Smooth muscle cell (in vitro differentiated cells): ENCODE data around the gene SIK2. TPM values are rescaled to one million over a fixed set of nuclear protein-coding genes. Genes with fewer than 3 reads are reported as not detected.

Source experiments
- DNase-seq: peaks from one replicate; lab custom pipeline; 2025; ENCODE audit not compliant: unreplicated experiment; lab: John Stamatoyannopoulos, UW
- H2AFZ ChIP-seq: fragments of 200-600 bp; sonication (generic); 2 replicates; pipeline ENCODE4 v1.6.0; 2016; ENCODE audit warnings: antibody characterized with exemption, low read depth, mild to moderate bottlenecking
- H3F3A ChIP-seq: fragments of 200-600 bp; sonication (generic); 2 replicates; pipeline ENCODE4 v1.6.0; 2017; ENCODE audit warnings: antibody characterized with exemption, low read depth
- H3K27ac ChIP-seq: fragments of 200-600 bp; sonication (generic); 2 replicates; pipeline ENCODE4 v1.5.1; 2016; ENCODE audit warnings: low read depth, mild to moderate bottlenecking
- H3K27me3 ChIP-seq: fragments of 200-600 bp; sonication (generic); 2 replicates; pipeline ENCODE4 v1.6.1; 2016; ENCODE audit warnings: low read depth, mild to moderate bottlenecking
- H3K36me3 ChIP-seq: fragments of 200-600 bp; sonication (generic); 2 replicates; pipeline ENCODE4 v1.5.1; 2016; ENCODE audit warnings: low read depth
- H3K4me1 ChIP-seq: fragments of 200-600 bp; sonication (generic); 2 replicates; pipeline ENCODE4 v1.5.1; 2016; ENCODE audit warnings: low read depth
- H3K4me2 ChIP-seq: fragments of 200-600 bp; sonication (generic); 2 replicates; pipeline ENCODE4 v1.6.0; 2016; ENCODE audit warnings: mild to moderate bottlenecking
- H3K4me3 ChIP-seq: fragments of 200-600 bp; sonication (generic); 2 replicates; pipeline ENCODE4 v1.5.1; 2016; ENCODE audit warnings: mild to moderate bottlenecking
- H3K79me2 ChIP-seq: fragments of 200-600 bp; sonication (generic); 2 replicates; pipeline ENCODE4 v1.6.0; 2016; ENCODE audit warnings: low read depth, mild to moderate bottlenecking
- H3K9ac ChIP-seq: fragments of 200-600 bp; sonication (generic); 2 replicates; pipeline ENCODE4 v1.6.0; 2016; ENCODE audit warnings: low read depth
- H3K9me3 ChIP-seq: fragments of 200-600 bp; sonication (generic); replicated peaks from 2 replicates; pipeline ENCODE4 v1.5.1; 2016; ENCODE audit warnings: low read depth
- H4K20me1 ChIP-seq: fragments of 200-600 bp; sonication (generic); 2 replicates; pipeline ENCODE4 v1.6.0; 2016; ENCODE audit warnings: low read depth
- CTCF ChIP-seq: fragments of 200-600 bp; sonication (generic); IDR thresholded peaks from 2 replicates; pipeline ENCODE4 v1.5.1; 2017; ENCODE audit warnings: borderline replicate concordance, mild to moderate bottlenecking, antibody characterized with exemption; ENCODE audit not compliant: insufficient read depth, poor library complexity, severe bottlenecking
- WGBS: methylation state at CpG from one replicate; pipeline ENCODE4 v1.1.7; 2016; ENCODE audit warnings: low lambda C conversion rate; 5-methylcytosine and 5-hydroxymethylcytosine counted together
- polyA plus RNA-seq: library from polyadenylated mRNA; unstranded; fragments of >200 nt; fragmentation: Nextera tagmentation; extraction: Ambion mirVana; gene quantifications from 2 replicates; pipeline ENCODE4 v1.2.1, GENCODE V29; 2016
- total RNA-seq: library from RNA; depleted of rRNA; stranded (reverse); fragments of >200 nt; gene quantifications from 2 replicates; pipeline ENCODE4 v1.2.3, GENCODE V29; 2014

The SIK2 gene
- total and polyA plus RNA-seq, 2 experiments from 2014 or later: 1.9 to 14.1 TPM

- H3K4me2 ChIP-seq: no peak overlapping the region
- TF ChIP-seq CTCF: no peak
- H3K27me3 ChIP-seq: no peaks in the 10 kb centered on the region
- H3K79me2 ChIP-seq: no peaks in the 10 kb centered on the region
- no peak overlapping the region for H3K4me3 ChIP-seq
- H3K36me3 ChIP-seq: no peaks in the 10 kb centered on the region
- 81% methylated on average over 3 of the region's 3 CpGs for WGBS
- no peak overlapping the region for H3K9ac ChIP-seq
- H3K9me3 ChIP-seq: no peaks in the 10 kb centered on the region
- H3K27ac ChIP-seq: peak overlapping the region; percentile 72
- DNase-seq: no peak
- H2AFZ ChIP-seq: no peak overlapping the region
- H3K4me1 ChIP-seq: peaks cover 6% of the 10 kb centered on the region
- no peaks in the 10 kb centered on the region for H4K20me1 ChIP-seq
- no peaks in the 10 kb centered on the region for H3F3A ChIP-seq
These were observed 40.9 kb upstream of the SIK2 start for GRCh38 chr11:111561306-111561705.

GRCh38 chr11:111561791-111562325 is 40.4 kb upstream of the SIK2 start:
- DNase-seq: no peak
- Histone ChIP-seq H2AFZ (no peak overlapping the region), H3K36me3 (no peaks in the 10 kb centered on the region), H3K27me3 (no peaks in the 10 kb centered on the region), H3K79me2 (no peaks in the 10 kb centered on the region), H3K4me3 (no peak overlapping the region), H3F3A (no peaks in the 10 kb centered on the region), H3K27ac (peak overlapping the region; percentile 72), H3K4me1 (peaks cover 6% of the 10 kb centered on the region), H3K9me3 (no peaks in the 10 kb centered on the region), H3K9ac (peak overlapping the region; percentile 29), H3K4me2 (no peak overlapping the region), H4K20me1 (no peaks in the 10 kb centered on the region)
- 57% methylated on average over 3 of the region's 3 CpGs for WGBS
- no peak for TF ChIP-seq CTCF

- no peak overlapping the region for H3K4me3 ChIP-seq
- H3K27me3 ChIP-seq: no peaks in the 10 kb centered on the region
- H3K27ac ChIP-seq: peak overlapping the region; percentile 72
- no peaks in the 10 kb centered on the region for H3K36me3 ChIP-seq
- H3K4me1 ChIP-seq: no peaks in the 10 kb centered on the region
- H2AFZ ChIP-seq: no peak overlapping the region
- no peak overlapping the region for H3K4me2 ChIP-seq
- H4K20me1 ChIP-seq: no peaks in the 10 kb centered on the region
- H3K79me2 ChIP-seq: no peaks in the 10 kb centered on the region
- H3K9me3 ChIP-seq: no peaks in the 10 kb centered on the region
- no peak for TF ChIP-seq CTCF
- 90% methylated on average over 10 of the region's 10 CpGs for WGBS
- DNase-seq: no peak
- H3K9ac ChIP-seq: peak overlapping the region; percentile 43
- no peaks in the 10 kb centered on the region for H3F3A ChIP-seq
These were observed 39.4 kb upstream of the SIK2 start for GRCh38 chr11:111562692-111563389.
